Neural cell (in vitro differentiated cells): Measurements from ENCODE around the gene FARP1.

Experiments used
- EP300 ChIP-seq: fragments of 450-650 bp; conservative IDR thresholded peaks from 2 replicates; pipeline ENCODE4 v1.6.1; 2014; ENCODE audit warnings: antibody characterized with exemption, mild to moderate bottlenecking, moderate library complexity; ENCODE audit not compliant: poor library complexity, severe bottlenecking
- EZH2 ChIP-seq: fragments of 200-600, 300-800 bp; shearing (Covaris generic), sonication (generic); IDR thresholded peaks from 2 replicates; pipeline ENCODE4 v1.6.1; 2014; ENCODE audit warnings: antibody characterized with exemption, low read length, borderline replicate concordance, mild to moderate bottlenecking; ENCODE audit not compliant: insufficient read depth, poor library complexity, severe bottlenecking
- MXI1 ChIP-seq: fragments of 450-650 bp; conservative IDR thresholded peaks from 2 replicates; pipeline ENCODE4 v1.6.1; 2014; ENCODE audit warnings: antibody characterized with exemption, mild to moderate bottlenecking; ENCODE audit not compliant: poor library complexity, severe bottlenecking
- POLR2AphosphoS5 ChIP-seq: IDR thresholded peaks from 2 replicates; pipeline ENCODE4 v1.6.1; 2012
- RAD21 ChIP-seq: fragments of 450-650 bp; conservative IDR thresholded peaks from 2 replicates; pipeline ENCODE4 v1.6.1; 2014; ENCODE audit warnings: antibody characterized with exemption, mild to moderate bottlenecking, moderate library complexity
- SMC3 ChIP-seq: fragments of 450-650 bp; conservative IDR thresholded peaks from 2 replicates; pipeline ENCODE4 v1.6.1; 2014; ENCODE audit warnings: antibody characterized with exemption, mild to moderate bottlenecking, moderate library complexity; ENCODE audit not compliant: poor library complexity
- TAF1 ChIP-seq: IDR thresholded peaks from 2 replicates; pipeline ENCODE4 v1.6.1; 2012; ENCODE audit warnings: low read depth
- TF ChIP-seq, protein P1 (sequence below): fragments of 450-650 bp; IDR thresholded peaks from 2 replicates; pipeline ENCODE4 v1.5.1; 2014; ENCODE audit warnings: antibody characterized with exemption, mild to moderate bottlenecking, moderate library complexity; ENCODE audit not compliant: poor library complexity, severe bottlenecking
- TF ChIP-seq, protein P2 (sequence below): IDR thresholded peaks from 2 replicates; pipeline ENCODE4 v1.6.1; 2012; ENCODE audit warnings: borderline replicate concordance

DNA sequence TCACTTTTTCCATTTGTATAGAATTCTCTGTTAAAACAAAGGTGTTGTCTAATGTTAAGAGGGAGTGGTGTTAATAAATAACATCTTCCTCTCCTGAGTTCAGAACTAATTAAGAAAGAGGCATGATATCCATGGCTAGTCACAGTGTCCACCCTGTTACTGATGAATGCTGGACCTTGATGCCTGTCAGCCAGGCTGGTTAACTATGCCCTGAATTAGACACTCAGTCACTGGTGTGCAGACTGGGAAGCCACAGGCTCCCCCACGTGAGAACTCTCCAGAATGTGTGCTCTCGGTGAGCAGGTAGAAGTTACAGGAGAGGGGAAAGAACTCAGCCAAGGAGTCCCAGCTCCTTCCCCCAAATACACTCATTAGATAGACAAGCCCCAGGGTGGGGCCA lies 90.2 kb downstream of the FARP1 start:
- no peak for TF ChIP-seq EZH2
- TF ChIP-seq, protein P1, sequence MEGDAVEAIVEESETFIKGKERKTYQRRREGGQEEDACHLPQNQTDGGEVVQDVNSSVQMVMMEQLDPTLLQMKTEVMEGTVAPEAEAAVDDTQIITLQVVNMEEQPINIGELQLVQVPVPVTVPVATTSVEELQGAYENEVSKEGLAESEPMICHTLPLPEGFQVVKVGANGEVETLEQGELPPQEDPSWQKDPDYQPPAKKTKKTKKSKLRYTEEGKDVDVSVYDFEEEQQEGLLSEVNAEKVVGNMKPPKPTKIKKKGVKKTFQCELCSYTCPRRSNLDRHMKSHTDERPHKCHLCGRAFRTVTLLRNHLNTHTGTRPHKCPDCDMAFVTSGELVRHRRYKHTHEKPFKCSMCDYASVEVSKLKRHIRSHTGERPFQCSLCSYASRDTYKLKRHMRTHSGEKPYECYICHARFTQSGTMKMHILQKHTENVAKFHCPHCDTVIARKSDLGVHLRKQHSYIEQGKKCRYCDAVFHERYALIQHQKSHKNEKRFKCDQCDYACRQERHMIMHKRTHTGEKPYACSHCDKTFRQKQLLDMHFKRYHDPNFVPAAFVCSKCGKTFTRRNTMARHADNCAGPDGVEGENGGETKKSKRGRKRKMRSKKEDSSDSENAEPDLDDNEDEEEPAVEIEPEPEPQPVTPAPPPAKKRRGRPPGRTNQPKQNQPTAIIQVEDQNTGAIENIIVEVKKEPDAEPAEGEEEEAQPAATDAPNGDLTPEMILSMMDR: no peak
- no peak for TF ChIP-seq TAF1
- TF ChIP-seq EP300: no peak
- TF ChIP-seq, protein P2, sequence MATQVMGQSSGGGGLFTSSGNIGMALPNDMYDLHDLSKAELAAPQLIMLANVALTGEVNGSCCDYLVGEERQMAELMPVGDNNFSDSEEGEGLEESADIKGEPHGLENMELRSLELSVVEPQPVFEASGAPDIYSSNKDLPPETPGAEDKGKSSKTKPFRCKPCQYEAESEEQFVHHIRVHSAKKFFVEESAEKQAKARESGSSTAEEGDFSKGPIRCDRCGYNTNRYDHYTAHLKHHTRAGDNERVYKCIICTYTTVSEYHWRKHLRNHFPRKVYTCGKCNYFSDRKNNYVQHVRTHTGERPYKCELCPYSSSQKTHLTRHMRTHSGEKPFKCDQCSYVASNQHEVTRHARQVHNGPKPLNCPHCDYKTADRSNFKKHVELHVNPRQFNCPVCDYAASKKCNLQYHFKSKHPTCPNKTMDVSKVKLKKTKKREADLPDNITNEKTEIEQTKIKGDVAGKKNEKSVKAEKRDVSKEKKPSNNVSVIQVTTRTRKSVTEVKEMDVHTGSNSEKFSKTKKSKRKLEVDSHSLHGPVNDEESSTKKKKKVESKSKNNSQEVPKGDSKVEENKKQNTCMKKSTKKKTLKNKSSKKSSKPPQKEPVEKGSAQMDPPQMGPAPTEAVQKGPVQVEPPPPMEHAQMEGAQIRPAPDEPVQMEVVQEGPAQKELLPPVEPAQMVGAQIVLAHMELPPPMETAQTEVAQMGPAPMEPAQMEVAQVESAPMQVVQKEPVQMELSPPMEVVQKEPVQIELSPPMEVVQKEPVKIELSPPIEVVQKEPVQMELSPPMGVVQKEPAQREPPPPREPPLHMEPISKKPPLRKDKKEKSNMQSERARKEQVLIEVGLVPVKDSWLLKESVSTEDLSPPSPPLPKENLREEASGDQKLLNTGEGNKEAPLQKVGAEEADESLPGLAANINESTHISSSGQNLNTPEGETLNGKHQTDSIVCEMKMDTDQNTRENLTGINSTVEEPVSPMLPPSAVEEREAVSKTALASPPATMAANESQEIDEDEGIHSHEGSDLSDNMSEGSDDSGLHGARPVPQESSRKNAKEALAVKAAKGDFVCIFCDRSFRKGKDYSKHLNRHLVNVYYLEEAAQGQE: no peak
- TF ChIP-seq POLR2AphosphoS5: no peak
- no peak for TF ChIP-seq SMC3
- TF ChIP-seq RAD21: no peak
- no peak for TF ChIP-seq MXI1
